SK-N-MC (cell line): Measurements from ENCODE around the gene GREB1.

Experiments
- EZH2 ChIP-seq: fragments of 200-600 bp; sonication (generic); IDR thresholded peaks from one replicate; pipeline ENCODE4 v1.6.1; 2017; ENCODE audit warnings: antibody characterized with exemption
- FOXP2 ChIP-seq: optimal IDR thresholded peaks from 2 replicates; pipeline ENCODE3; 2011; ENCODE audit warnings: mild to moderate bottlenecking, moderate library complexity; ENCODE audit not compliant: insufficient read depth; ENCODE audit errors: extremely low read length, control extremely low read depth
- POLR2AphosphoS5 ChIP-seq: IDR thresholded peaks from 2 replicates; pipeline ENCODE4 v1.6.1; 2012; ENCODE audit warnings: mild to moderate bottlenecking, low read depth, low read length, borderline replicate concordance

DNA sequence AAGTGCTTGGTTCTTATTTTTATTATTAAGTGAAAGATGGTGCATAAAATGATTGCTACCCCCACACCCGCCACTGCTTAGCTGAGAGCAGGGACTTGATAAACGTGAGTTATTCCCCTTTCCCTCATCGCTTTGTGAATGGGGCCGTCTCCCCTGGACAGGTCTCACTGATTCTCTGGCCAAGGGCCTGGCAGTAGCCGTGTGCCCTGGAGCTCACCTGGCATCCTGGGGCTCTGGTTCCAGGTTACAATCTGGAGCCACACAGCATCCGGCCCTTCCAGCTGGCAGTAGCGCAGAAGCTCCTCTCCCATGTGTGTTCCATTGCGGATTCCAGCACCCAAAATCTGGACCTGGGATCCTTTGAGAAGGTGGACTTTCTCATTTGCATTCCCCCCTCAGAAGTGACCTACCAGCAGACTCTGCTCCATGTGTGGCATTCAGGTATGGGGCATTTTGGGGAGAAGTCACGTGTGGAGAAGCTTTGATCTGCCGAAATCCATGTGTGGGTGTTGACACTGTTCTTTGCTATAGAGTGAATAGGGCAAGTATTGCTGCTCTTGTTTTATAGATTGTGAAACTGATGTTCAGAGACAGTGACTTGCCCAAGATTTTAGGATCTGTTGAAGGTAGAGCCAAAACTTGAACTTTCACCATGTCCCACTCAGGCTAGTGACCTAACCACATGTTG lies 63.8 kb downstream of the GREB1 start:
- TF ChIP-seq POLR2AphosphoS5 = no peak
- TF ChIP-seq EZH2 = no peak
- no peak for TF ChIP-seq FOXP2
